Measurements from ENCODE around the gene DIPK2B.

DIPK2B gene

GRCh38 chrX:45230410-45230809 lies 29.7 kb upstream of the DIPK2B start:
- TF ChIP-seq POLR2AphosphoS5 (IDR thresholded peaks at IDR 0.05; ENCODE audit: low read depth, low read length) (no peak), REST (IDR thresholded peaks at IDR 0.05; ENCODE audit: insufficient read depth in 1 of 2, low read depth in 2 of 2, low read length in 2 of 2) (no peak), TAF1 (IDR thresholded peaks at IDR 0.05; ENCODE audit: borderline replicate concordance, insufficient read depth, low read length) (no peak), SIN3A (IDR thresholded peaks at IDR 0.05; ENCODE audit: borderline replicate concordance, insufficient read depth, low read length) (no peak), FOXP2 (optimal IDR thresholded peaks at IDR 0.05; ENCODE audit: borderline replicate concordance, extremely low read depth, extremely low read length, insufficient read depth) (no peak)

- TF ChIP-seq FOXP2 (optimal IDR thresholded peaks at IDR 0.05; ENCODE audit: borderline replicate concordance, extremely low read depth, extremely low read length, insufficient read depth) (no peak), POLR2AphosphoS5 (IDR thresholded peaks at IDR 0.05; ENCODE audit: low read depth, low read length) (no peak), REST (IDR thresholded peaks at IDR 0.05; ENCODE audit: insufficient read depth in 1 of 2, low read depth in 2 of 2, low read length in 2 of 2) (no peak), TAF1 (IDR thresholded peaks at IDR 0.05; ENCODE audit: borderline replicate concordance, insufficient read depth, low read length) (no peak), SIN3A (IDR thresholded peaks at IDR 0.05; ENCODE audit: borderline replicate concordance, insufficient read depth, low read length) (no peak)
These were observed 28.7 kb upstream of the DIPK2B start for GRCh38 chrX:45229348-45229747.

GRCh38 chrX:45228126-45228525 lies 27.4 kb upstream of the DIPK2B start:
- TF ChIP-seq POLR2AphosphoS5 (IDR thresholded peaks at IDR 0.05; ENCODE audit: low read depth, low read length): no peak
- no peak for TF ChIP-seq SIN3A (IDR thresholded peaks at IDR 0.05; ENCODE audit: borderline replicate concordance, insufficient read depth, low read length)
- no peak for TF ChIP-seq FOXP2 (optimal IDR thresholded peaks at IDR 0.05; ENCODE audit: borderline replicate concordance, extremely low read depth, extremely low read length, insufficient read depth)
- no peak for TF ChIP-seq TAF1 (IDR thresholded peaks at IDR 0.05; ENCODE audit: borderline replicate concordance, insufficient read depth, low read length)
- TF ChIP-seq REST (IDR thresholded peaks at IDR 0.05; ENCODE audit: insufficient read depth in 1 of 2, low read depth in 2 of 2, low read length in 2 of 2): no peak

GRCh38 chrX:45208121-45208856 lies 7.6 kb upstream of the DIPK2B start:
- TF ChIP-seq REST (IDR thresholded peaks at IDR 0.05; ENCODE audit: insufficient read depth in 1 of 2, low read depth in 2 of 2, low read length in 2 of 2) (no peak), TAF1 (IDR thresholded peaks at IDR 0.05; ENCODE audit: borderline replicate concordance, insufficient read depth, low read length) (no peak), SIN3A (IDR thresholded peaks at IDR 0.05; ENCODE audit: borderline replicate concordance, insufficient read depth, low read length) (no peak), POLR2AphosphoS5 (IDR thresholded peaks at IDR 0.05; ENCODE audit: low read depth, low read length) (no peak), FOXP2 (optimal IDR thresholded peaks at IDR 0.05; ENCODE audit: borderline replicate concordance, extremely low read depth, extremely low read length, insufficient read depth) (no peak)

All from PFSK-1 (cell line).